Kidney tubule cell (primary cell): Measurements from ENCODE around the gene NBPF3.
"Not testable (repeated sequence)": the region's sequence is repeated elsewhere in the genome, so short reads cannot be mapped to it uniquely, and the experiment has no call there.

Source experiments
- DNase-seq: peaks from one replicate; pipeline ENCODE4 v3.0.0-alpha.2; 2018; ENCODE audit warnings: low spot score

The NBPF3 gene

GRCh38 chr1:21439721-21440629, at the start of gene NBPF3:
TSS of gene NBPF3 (plus strand) at chr1:21440137. CDS start at chr1:21445087, 4,950 bp downstream.
- peak; percentile 91 for DNase-seq

- DNase-seq, result no peak
These were observed 48.4 kb upstream of the NBPF3 start for GRCh38 chr1:21391497-21391896.

- DNase-seq, result no peak
These were observed 47.2 kb upstream of the NBPF3 start for GRCh38 chr1:21392587-21393263.

- DNase-seq, result no peak
These were observed 43.4 kb upstream of the NBPF3 start for GRCh38 chr1:21396516-21396915.

- DNase-seq, result no peak
These were observed 42.1 kb upstream of the NBPF3 start for GRCh38 chr1:21397813-21398188.

GRCh38 chr1:21401726-21402346, 38.1 kb upstream of the NBPF3 start:
- DNase-seq, result peak; percentile 25

GRCh38 chr1:21406659-21407058, 33.3 kb upstream of the NBPF3 start:
- DNase-seq, result no peak

- DNase-seq, result not testable (repeated sequence)
These were observed 30.0 kb upstream of the NBPF3 start for GRCh38 chr1:21409897-21410296.

- no peak for DNase-seq
These were observed 25.9 kb upstream of the NBPF3 start for GRCh38 chr1:21414015-21414414.

GRCh38 chr1:21420378-21420777, 19.6 kb upstream of the NBPF3 start:
- not testable (repeated sequence) for DNase-seq

- DNase-seq, result not testable (repeated sequence)
These were observed 18.6 kb upstream of the NBPF3 start for GRCh38 chr1:21421307-21421706.

- DNase-seq, result not testable (repeated sequence)
These were observed 12.0 kb upstream of the NBPF3 start for GRCh38 chr1:21427798-21428480.

- not testable (repeated sequence) for DNase-seq
These were observed 11.4 kb upstream of the NBPF3 start for GRCh38 chr1:21428481-21429073.

- DNase-seq, result not testable (repeated sequence)
These were observed 10.7 kb upstream of the NBPF3 start for GRCh38 chr1:21429210-21429609.

GRCh38 chr1:21430875-21431274, 9.1 kb upstream of the NBPF3 start:
- not testable (repeated sequence) for DNase-seq

- DNase-seq, result no peak
These were observed 5.5 kb upstream of the NBPF3 start for GRCh38 chr1:21434394-21434793.

- no peak for DNase-seq
These were observed 4.1 kb upstream of the NBPF3 start for GRCh38 chr1:21435646-21436487.

GRCh38 chr1:21436488-21437340, 3.2 kb upstream of the NBPF3 start:
- DNase-seq, result no peak

- no peak for DNase-seq
These were observed 2.6 kb upstream of the NBPF3 start for GRCh38 chr1:21437341-21437640.
